A673 (cell line): ENCODE data around the gene ANXA2R.

Experiments
- EZH2 ChIP-seq: fragments of 200-600 bp; sonication (generic); IDR thresholded peaks from 2 replicates; pipeline ENCODE4 v1.6.1; 2017; ENCODE audit warnings: borderline replicate concordance, low read depth, mild to moderate bottlenecking, mixed read lengths, antibody characterized with exemption, low read length; ENCODE audit not compliant: poor library complexity, severe bottlenecking
- TF ChIP-seq, protein P1 (sequence below): fragments of 300-800, 200-600 bp; sonication (generic); conservative IDR thresholded peaks from 2 replicates; pipeline ENCODE4 v1.5.1; 2017; ENCODE audit warnings: low read depth, mild to moderate bottlenecking, antibody characterized with exemption, low read length, moderate library complexity, mixed read lengths

DNA sequence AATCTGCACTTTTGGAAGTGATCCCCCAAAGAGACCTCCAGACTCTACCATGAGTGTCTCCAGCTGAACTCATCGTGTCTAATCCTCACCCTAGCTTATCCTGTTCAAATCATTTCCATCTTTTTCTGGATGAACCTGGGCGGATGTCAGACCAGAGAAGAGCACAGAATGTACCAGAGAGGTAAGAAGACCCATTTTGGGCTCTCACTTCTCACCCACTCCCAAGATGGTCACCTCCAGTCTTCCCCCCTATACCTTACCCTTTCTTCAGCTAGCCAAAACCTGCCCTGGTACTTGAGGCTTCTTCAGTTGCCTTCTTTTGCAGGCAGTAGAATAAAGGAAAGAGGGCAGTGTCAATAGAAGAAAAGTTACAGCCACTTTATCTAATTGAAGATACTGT lies 27.9 kb upstream of the ANXA2R start:
- TF ChIP-seq, protein P1, sequence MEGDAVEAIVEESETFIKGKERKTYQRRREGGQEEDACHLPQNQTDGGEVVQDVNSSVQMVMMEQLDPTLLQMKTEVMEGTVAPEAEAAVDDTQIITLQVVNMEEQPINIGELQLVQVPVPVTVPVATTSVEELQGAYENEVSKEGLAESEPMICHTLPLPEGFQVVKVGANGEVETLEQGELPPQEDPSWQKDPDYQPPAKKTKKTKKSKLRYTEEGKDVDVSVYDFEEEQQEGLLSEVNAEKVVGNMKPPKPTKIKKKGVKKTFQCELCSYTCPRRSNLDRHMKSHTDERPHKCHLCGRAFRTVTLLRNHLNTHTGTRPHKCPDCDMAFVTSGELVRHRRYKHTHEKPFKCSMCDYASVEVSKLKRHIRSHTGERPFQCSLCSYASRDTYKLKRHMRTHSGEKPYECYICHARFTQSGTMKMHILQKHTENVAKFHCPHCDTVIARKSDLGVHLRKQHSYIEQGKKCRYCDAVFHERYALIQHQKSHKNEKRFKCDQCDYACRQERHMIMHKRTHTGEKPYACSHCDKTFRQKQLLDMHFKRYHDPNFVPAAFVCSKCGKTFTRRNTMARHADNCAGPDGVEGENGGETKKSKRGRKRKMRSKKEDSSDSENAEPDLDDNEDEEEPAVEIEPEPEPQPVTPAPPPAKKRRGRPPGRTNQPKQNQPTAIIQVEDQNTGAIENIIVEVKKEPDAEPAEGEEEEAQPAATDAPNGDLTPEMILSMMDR, result no peak
- TF ChIP-seq EZH2, result no peak
